ENCODE measurements around the gene MTPN. TPM values are rescaled to one million over a fixed set of nuclear protein-coding genes. Genes with fewer than 3 reads are reported as not detected.

The MTPN gene
- total RNA-seq, 2 experiments from 2014 or later = 138 to 143 TPM

- Mint-ChIP-seq H3K9me3 (no peaks in the 10 kb centered on the region), H3K4me1 (ENCODE audit: low read depth) (no peaks in the 10 kb centered on the region), H3K4me3 (no peak overlapping the region), H3K27ac (no peak overlapping the region), H3K27me3 (no peaks in the 10 kb centered on the region), H3K36me3 (no peaks in the 10 kb centered on the region)
- ChIA-PET CTCF (no interaction called here), POLR2A (no interaction called here)
- DNase-seq = no peak
- intact Hi-C loops (cut with micrococcal nuclease) = no loop called here
Observed at GRCh38 chr7:135899458-135900064, 77.6 kb downstream of the MTPN start.

GRCh38 chr7:135898226-135898625, 78.9 kb downstream of the MTPN start:
- H3K4me3 Mint-ChIP-seq = no peak overlapping the region
- H3K9me3 Mint-ChIP-seq = no peaks in the 10 kb centered on the region
- H3K4me1 Mint-ChIP-seq (ENCODE audit: low read depth) = no peaks in the 10 kb centered on the region
- POLR2A ChIA-PET = no interaction called here
- CTCF ChIA-PET = no interaction called here
- intact Hi-C loops (cut with micrococcal nuclease) = no loop called here
- no peaks in the 10 kb centered on the region for H3K27me3 Mint-ChIP-seq
- DNase-seq = no peak
- no peak overlapping the region for H3K27ac Mint-ChIP-seq
- no peaks in the 10 kb centered on the region for H3K36me3 Mint-ChIP-seq

GRCh38 chr7:135894816-135895215, 82.3 kb downstream of the MTPN start:
- ChIA-PET POLR2A (no interaction called here), CTCF (no interaction called here)
- H3K4me3 Mint-ChIP-seq = no peak overlapping the region
- no peak overlapping the region for H3K27ac Mint-ChIP-seq
- H3K4me1 Mint-ChIP-seq (ENCODE audit: low read depth) = no peaks in the 10 kb centered on the region
- intact Hi-C loops (cut with micrococcal nuclease) = no loop called here
- no peaks in the 10 kb centered on the region for H3K9me3 Mint-ChIP-seq
- no peaks in the 10 kb centered on the region for H3K27me3 Mint-ChIP-seq
- no peak for DNase-seq
- no peaks in the 10 kb centered on the region for H3K36me3 Mint-ChIP-seq

- Mint-ChIP-seq H3K27me3 (no peaks in the 10 kb centered on the region), H3K36me3 (no peaks in the 10 kb centered on the region)
Observed at GRCh38 chr7:135889823-135890222, 87.3 kb downstream of the MTPN start.

GRCh38 chr7:135888740-135889139, 88.4 kb downstream of the MTPN start:
- no peak for DNase-seq
- ChIA-PET POLR2A (no interaction called here), CTCF (no interaction called here)
- H3K36me3 Mint-ChIP-seq = no peaks in the 10 kb centered on the region
- intact Hi-C loops (cut with micrococcal nuclease) = loop anchor here (5.0 kb wide), 1 partner anchor 89 kb away; the partner anchor contains the start of gene MTPN
- H3K27ac Mint-ChIP-seq = no peak overlapping the region
- H3K4me1 Mint-ChIP-seq (ENCODE audit: low read depth) = peaks cover 9% of the 10 kb centered on the region
- no peak overlapping the region for H3K4me3 Mint-ChIP-seq
- H3K27me3 Mint-ChIP-seq = no peaks in the 10 kb centered on the region
- H3K9me3 Mint-ChIP-seq = no peaks in the 10 kb centered on the region

More at GRCh38 chr7:135889823-135890222, 87.3 kb downstream of the MTPN start:
- Mint-ChIP-seq H3K4me1 (ENCODE audit: low read depth) (peaks cover 9% of the 10 kb centered on the region), H3K4me3 (no peak overlapping the region), H3K27ac (no peak overlapping the region), H3K9me3 (no peaks in the 10 kb centered on the region)
- ChIA-PET POLR2A (no interaction called here), CTCF (no interaction called here)
- intact Hi-C loops (cut with micrococcal nuclease) = loop anchor here (5.0 kb wide), 1 partner anchor 87 kb away; the partner anchor contains the start of gene MTPN
- DNase-seq = no peak

- DNase-seq = no peak
- Mint-ChIP-seq H3K36me3 (no peaks in the 10 kb centered on the region), H3K9me3 (no peaks in the 10 kb centered on the region), H3K4me3 (no peak overlapping the region), H3K27ac (peak overlapping the region; percentile 3), H3K4me1 (ENCODE audit: low read depth) (peaks cover 9% of the 10 kb centered on the region), H3K27me3 (no peaks in the 10 kb centered on the region)
- POLR2A ChIA-PET = interaction anchor here (0.7 to 0.9 kb wide), 2 partner anchors 53 to 147 kb away, joined by 3 to 4 read pairs; no protein-coding TSS in a partner anchor
- CTCF ChIA-PET = no interaction called here
- intact Hi-C loops (cut with micrococcal nuclease) = loop anchor here (1.0 to 5.0 kb wide), 3 partner anchors 43 to 108 kb away; partner anchors contain the start of gene MTPN
Observed at GRCh38 chr7:135886345-135887132, 90.6 kb downstream of the MTPN start.

GRCh38 chr7:135884495-135885232, 92.5 kb downstream of the MTPN start:
- H3K4me1 Mint-ChIP-seq (ENCODE audit: low read depth) = peaks cover 9% of the 10 kb centered on the region
- H3K4me3 Mint-ChIP-seq = no peak overlapping the region
- no peaks in the 10 kb centered on the region for H3K9me3 Mint-ChIP-seq
- ChIA-PET POLR2A (no interaction called here), CTCF (no interaction called here)
- no peak overlapping the region for H3K27ac Mint-ChIP-seq
- no peak for DNase-seq
- intact Hi-C loops (cut with micrococcal nuclease) = loop anchor here (5.0 kb wide), 1 partner anchor 93 kb away; the partner anchor contains the start of gene MTPN
- peaks cover 3% of the 10 kb centered on the region for H3K27me3 Mint-ChIP-seq
- H3K36me3 Mint-ChIP-seq = no peaks in the 10 kb centered on the region

GRCh38 chr7:135879233-135879632, 97.9 kb downstream of the MTPN start:
- no peak overlapping the region for H3K4me3 Mint-ChIP-seq
- intact Hi-C loops (cut with micrococcal nuclease) = no loop called here
- POLR2A ChIA-PET = no interaction called here

GRCh38 chr7:135878284-135878683, 98.9 kb downstream of the MTPN start:
- intact Hi-C loops (cut with micrococcal nuclease) = no loop called here
- Mint-ChIP-seq H3K4me1 (ENCODE audit: low read depth) (no peaks in the 10 kb centered on the region), H3K4me3 (no peak overlapping the region), H3K27ac (no peak overlapping the region), H3K9me3 (peaks cover 5% of the 10 kb centered on the region), H3K36me3 (no peaks in the 10 kb centered on the region), H3K27me3 (peaks cover 6% of the 10 kb centered on the region)
- no peak for DNase-seq
- POLR2A ChIA-PET = no interaction called here
- CTCF ChIA-PET = no interaction called here

More at GRCh38 chr7:135879233-135879632, 97.9 kb downstream of the MTPN start:
- Mint-ChIP-seq H3K36me3 (no peaks in the 10 kb centered on the region), H3K9me3 (peaks cover 1% of the 10 kb centered on the region), H3K27ac (no peak overlapping the region), H3K27me3 (peaks cover 6% of the 10 kb centered on the region), H3K4me1 (ENCODE audit: low read depth) (no peaks in the 10 kb centered on the region)
- no peak for DNase-seq
- CTCF ChIA-PET = no interaction called here

GRCh38 chr7:135877805-135878204, 99.4 kb downstream of the MTPN start:
- DNase-seq = peak; percentile 15
- H3K9me3 Mint-ChIP-seq = peaks cover 5% of the 10 kb centered on the region
- no peaks in the 10 kb centered on the region for H3K4me1 Mint-ChIP-seq (ENCODE audit: low read depth)
- POLR2A ChIA-PET = no interaction called here
- intact Hi-C loops (cut with micrococcal nuclease) = no loop called here
- peaks cover 6% of the 10 kb centered on the region for H3K27me3 Mint-ChIP-seq
- no peak overlapping the region for H3K4me3 Mint-ChIP-seq
- H3K36me3 Mint-ChIP-seq = no peaks in the 10 kb centered on the region
- CTCF ChIA-PET = no interaction called here
- no peak overlapping the region for H3K27ac Mint-ChIP-seq
